MM.1S (cell line): Measurements from ENCODE around the gene DYNLT2.

ENCODE experiments used
- DNase-seq: peaks from one replicate; pipeline ENCODE4 v3.0.0-alpha.2; 2015
- H2AFZ ChIP-seq: fragments of 300-600 bp; sonication (generic); 2 replicates; pipeline ENCODE4 v1.6.0; 2016; ENCODE audit warnings: antibody characterized with exemption, low read length
- H3F3A ChIP-seq: fragments of 300-600 bp; sonication (generic); 2 replicates; pipeline ENCODE4 v1.6.1; 2016; ENCODE audit warnings: mild to moderate bottlenecking, antibody characterized with exemption, low read length, moderate library complexity, mixed read lengths; ENCODE audit not compliant: insufficient read depth
- H3K27ac ChIP-seq: fragments of 300-600 bp; sonication (generic); 2 replicates; pipeline ENCODE4 v1.5.1; 2016; ENCODE audit warnings: mild to moderate bottlenecking, low read length
- H3K27me3 ChIP-seq: fragments of 300-600 bp; sonication (generic); replicated peaks from 2 replicates; pipeline ENCODE4 v1.6.0; 2016; ENCODE audit warnings: low read length; ENCODE audit not compliant: insufficient read depth
- H3K36me3 ChIP-seq: fragments of 300-600 bp; sonication (generic); replicated peaks from 2 replicates; pipeline ENCODE4 v1.6.1; 2016; ENCODE audit warnings: mild to moderate bottlenecking, low read length, mixed read lengths; ENCODE audit not compliant: insufficient read depth
- H3K4me1 ChIP-seq: fragments of 300-600 bp; sonication (generic); 2 replicates; pipeline ENCODE4 v1.6.1; 2016; ENCODE audit warnings: low read length, mixed read lengths
- H3K4me2 ChIP-seq: fragments of 300-600 bp; sonication (generic); 2 replicates; pipeline ENCODE4 v1.6.0; 2016; ENCODE audit warnings: low read depth, low read length
- H3K4me3 ChIP-seq: fragments of 300-600 bp; sonication (generic); 2 replicates; pipeline ENCODE4 v1.5.1; 2016; ENCODE audit warnings: low read length, mixed read lengths
- H3K79me2 ChIP-seq: fragments of 300-600 bp; sonication (generic); 2 replicates; pipeline ENCODE4 v1.6.1; 2016; ENCODE audit warnings: mixed run types, low read length, mixed read lengths
- H3K9ac ChIP-seq: fragments of 300-600 bp; sonication (generic); 2 replicates; pipeline ENCODE4 v1.6.1; 2016; ENCODE audit warnings: low read length, mixed read lengths
- H3K9me2 ChIP-seq: fragments of 300-600 bp; sonication (generic); replicated peaks from 2 replicates; pipeline ENCODE4 v1.6.1; 2016; ENCODE audit warnings: mild to moderate bottlenecking, low read length, mixed read lengths; ENCODE audit not compliant: insufficient read depth
- H3K9me3 ChIP-seq: fragments of 300-600 bp; sonication (generic); replicated peaks from 2 replicates; pipeline ENCODE4 v1.6.1; 2016; ENCODE audit warnings: mild to moderate bottlenecking, low read length, mixed read lengths; ENCODE audit not compliant: insufficient read depth
- H4K20me1 ChIP-seq: fragments of 300-600 bp; sonication (generic); 2 replicates; pipeline ENCODE4 v1.6.1; 2016; ENCODE audit warnings: mild to moderate bottlenecking, low read length, moderate library complexity, mixed read lengths; ENCODE audit not compliant: insufficient read depth
- CTCF ChIP-seq: fragments of 300-600 bp; sonication (generic); IDR thresholded peaks from 2 replicates; pipeline ENCODE4 v1.5.1; 2016; ENCODE audit warnings: antibody characterized with exemption, low read length, mixed read lengths
- EZH2 ChIP-seq: fragments of 300-600 bp; sonication (generic); optimal IDR thresholded peaks from 2 replicates; pipeline ENCODE3; 2017; ENCODE audit warnings: low read depth, mild to moderate bottlenecking, antibody characterized with exemption, low read length, mixed read lengths
- EZH2phosphoT487 ChIP-seq: fragments of 300-600 bp; sonication (generic); IDR thresholded peaks from 2 replicates; pipeline ENCODE4 v1.6.1; 2018; ENCODE audit warnings: antibody characterized with exemption, low read length

DYNLT2 gene

GRCh38 chr6:169714595-169714994, 36.8 kb downstream of the DYNLT2 start:
- Histone ChIP-seq H3K4me2 (no peak overlapping the region), H3F3A (no peaks in the 10 kb centered on the region), H2AFZ (no peak overlapping the region), H3K4me3 (no peak overlapping the region), H3K9me2 (no peaks in the 10 kb centered on the region), H3K27ac (no peak overlapping the region), H3K9ac (no peak overlapping the region), H3K9me3 (no peaks in the 10 kb centered on the region), H3K4me1 (no peaks in the 10 kb centered on the region), H4K20me1 (no peaks in the 10 kb centered on the region), H3K36me3 (no peaks in the 10 kb centered on the region), H3K79me2 (peaks cover 12% of the 10 kb centered on the region), H3K27me3 (no peaks in the 10 kb centered on the region)
- no peak for TF ChIP-seq EZH2
- DNase-seq = no peak

GRCh38 chr6:169714178-169714577, 37.2 kb downstream of the DYNLT2 start:
- no peak overlapping the region for H3K9ac ChIP-seq
- no peaks in the 10 kb centered on the region for H3K9me2 ChIP-seq
- DNase-seq = no peak
- no peaks in the 10 kb centered on the region for H3K4me1 ChIP-seq
- no peak overlapping the region for H3K4me2 ChIP-seq
- TF ChIP-seq EZH2phosphoT487 (no peak), EZH2 (no peak), CTCF (no peak)
- H3K79me2 ChIP-seq = peaks cover 8% of the 10 kb centered on the region
- H3F3A ChIP-seq = no peaks in the 10 kb centered on the region
- no peak overlapping the region for H3K4me3 ChIP-seq
- H4K20me1 ChIP-seq = no peaks in the 10 kb centered on the region
- no peak overlapping the region for H2AFZ ChIP-seq
- H3K27me3 ChIP-seq = no peaks in the 10 kb centered on the region
- H3K36me3 ChIP-seq = no peaks in the 10 kb centered on the region
- no peaks in the 10 kb centered on the region for H3K9me3 ChIP-seq
- H3K27ac ChIP-seq = no peak overlapping the region

DNA sequence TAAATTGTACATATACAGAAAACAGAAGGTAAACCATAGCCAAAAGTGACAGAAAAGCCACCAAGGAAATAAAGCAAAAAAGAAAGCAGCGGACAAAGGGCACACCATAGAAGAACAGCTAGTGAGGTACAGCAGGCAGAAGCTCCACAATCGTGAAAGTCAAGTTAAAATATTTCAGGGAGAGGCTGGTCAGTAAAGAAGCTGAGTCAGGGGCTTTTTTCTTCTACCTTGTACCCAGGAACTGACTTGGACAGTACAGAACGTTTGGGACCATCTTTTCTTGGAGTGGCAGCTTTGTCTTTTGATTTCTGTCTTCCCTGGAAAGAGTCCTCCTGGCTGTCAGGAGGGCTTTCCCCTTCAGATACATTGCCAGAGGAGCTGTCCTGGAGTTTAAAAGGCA, 41.4 kb downstream of the DYNLT2 start:
- Histone ChIP-seq H3K4me2 (no peak overlapping the region), H3K4me1 (no peaks in the 10 kb centered on the region), H2AFZ (no peak overlapping the region), H3K4me3 (no peak overlapping the region), H3K9me2 (no peaks in the 10 kb centered on the region), H3K9me3 (no peaks in the 10 kb centered on the region), H3K27me3 (no peaks in the 10 kb centered on the region), H3K36me3 (no peaks in the 10 kb centered on the region), H3K9ac (no peak overlapping the region), H3K27ac (no peak overlapping the region), H3K79me2 (0 out of 2 replicates have a peak, but pooled peaks cover 2% of the 10 kb centered on the region), H3F3A (no peaks in the 10 kb centered on the region), H4K20me1 (no peaks in the 10 kb centered on the region)
- TF ChIP-seq EZH2 (no peak), CTCF (no peak), EZH2phosphoT487 (no peak)
- DNase-seq = no peak

DNA sequence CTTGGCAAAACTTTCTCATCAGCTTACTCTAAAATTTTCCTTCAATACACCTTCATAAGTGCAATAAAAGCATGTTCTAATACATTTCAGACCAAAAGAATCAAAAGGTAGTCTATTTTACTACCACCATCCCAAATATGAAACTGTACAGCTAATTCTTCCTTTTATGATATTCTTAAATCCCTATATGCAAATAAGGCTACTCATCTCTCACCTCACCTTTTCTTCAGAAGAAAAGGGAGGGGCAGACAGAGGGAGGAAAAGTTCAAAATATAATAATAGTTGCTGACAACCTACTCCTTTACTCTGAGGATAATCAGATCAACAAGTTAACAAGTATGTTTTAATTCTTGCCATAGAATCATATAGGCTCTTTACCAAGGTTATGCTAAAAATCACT, 42.1 kb downstream of the DYNLT2 start:
- H3K4me1 ChIP-seq = no peaks in the 10 kb centered on the region
- H3K4me3 ChIP-seq = no peak overlapping the region
- H3K9me2 ChIP-seq = no peaks in the 10 kb centered on the region
- no peak overlapping the region for H3K9ac ChIP-seq
- no peak for TF ChIP-seq EZH2
- TF ChIP-seq CTCF = no peak
- no peak for TF ChIP-seq EZH2phosphoT487
- H4K20me1 ChIP-seq = no peaks in the 10 kb centered on the region
- no peak overlapping the region for H3K27ac ChIP-seq
- H3K79me2 ChIP-seq = 0 out of 2 replicates have a peak, but pooled peaks cover 2% of the 10 kb centered on the region
- DNase-seq = no peak
- no peaks in the 10 kb centered on the region for H3K9me3 ChIP-seq
- H2AFZ ChIP-seq = no peak overlapping the region
- H3K4me2 ChIP-seq = no peak overlapping the region
- no peaks in the 10 kb centered on the region for H3F3A ChIP-seq
- H3K36me3 ChIP-seq = no peaks in the 10 kb centered on the region
- H3K27me3 ChIP-seq = no peaks in the 10 kb centered on the region
